Upper lobe of left lung (tissue), 4 donors: Measurements from ENCODE around the gene KRTAP4-9.
"Not testable (repeated sequence)": the region's sequence is repeated elsewhere in the genome, so short reads cannot be mapped to it uniquely, and the experiment has no call there.

Source experiments
- EP300 ChIP-seq, 4 donors: sonication (generic); formaldehyde crosslinking; IDR thresholded peaks; one replicate each; pipeline ENCODE4 v1.5.1; 2017; ENCODE audit warnings: antibody characterized with exemption in 4 of 4, control low read depth in 2 of 4
- POLR2A ChIP-seq, 4 donors: fragments of 450-650 bp; IDR thresholded peaks; one replicate each; pipeline ENCODE4 v1.5.1; 2016 to 2017; ENCODE audit warnings: antibody characterized with exemption in 4 of 4, mild to moderate bottlenecking in 2 of 4
- TF ChIP-seq, protein P1 (sequence below), 6 experiments: fragments of 450-650 bp in 4 of 6; fragments of 200-600 bp in 2 of 6; sonication (generic) in 2 of 6; IDR thresholded peaks; one replicate each; pipeline ENCODE4 v1.5.1; 2016 to 2019; ENCODE audit warnings: antibody characterized with exemption in 6 of 6

GRCh38 chr17:41099682-41100480 is 5.3 kb upstream of the KRTAP4-9 start:
- TF ChIP-seq, protein P1, sequence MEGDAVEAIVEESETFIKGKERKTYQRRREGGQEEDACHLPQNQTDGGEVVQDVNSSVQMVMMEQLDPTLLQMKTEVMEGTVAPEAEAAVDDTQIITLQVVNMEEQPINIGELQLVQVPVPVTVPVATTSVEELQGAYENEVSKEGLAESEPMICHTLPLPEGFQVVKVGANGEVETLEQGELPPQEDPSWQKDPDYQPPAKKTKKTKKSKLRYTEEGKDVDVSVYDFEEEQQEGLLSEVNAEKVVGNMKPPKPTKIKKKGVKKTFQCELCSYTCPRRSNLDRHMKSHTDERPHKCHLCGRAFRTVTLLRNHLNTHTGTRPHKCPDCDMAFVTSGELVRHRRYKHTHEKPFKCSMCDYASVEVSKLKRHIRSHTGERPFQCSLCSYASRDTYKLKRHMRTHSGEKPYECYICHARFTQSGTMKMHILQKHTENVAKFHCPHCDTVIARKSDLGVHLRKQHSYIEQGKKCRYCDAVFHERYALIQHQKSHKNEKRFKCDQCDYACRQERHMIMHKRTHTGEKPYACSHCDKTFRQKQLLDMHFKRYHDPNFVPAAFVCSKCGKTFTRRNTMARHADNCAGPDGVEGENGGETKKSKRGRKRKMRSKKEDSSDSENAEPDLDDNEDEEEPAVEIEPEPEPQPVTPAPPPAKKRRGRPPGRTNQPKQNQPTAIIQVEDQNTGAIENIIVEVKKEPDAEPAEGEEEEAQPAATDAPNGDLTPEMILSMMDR (IDR thresholded peaks at IDR 0.05) = not testable (repeated sequence)
- TF ChIP-seq POLR2A, EP300 (IDR thresholded peaks at IDR 0.05): not testable (repeated sequence)
